ENCODE data around the gene ATP11B. TPM values are rescaled to one million over a fixed set of nuclear protein-coding genes. Genes with fewer than 3 reads are reported as not detected.

Gene ATP11B
- total RNA-seq, 1 donor from 2014 or later, result 73.9 TPM

DNA sequence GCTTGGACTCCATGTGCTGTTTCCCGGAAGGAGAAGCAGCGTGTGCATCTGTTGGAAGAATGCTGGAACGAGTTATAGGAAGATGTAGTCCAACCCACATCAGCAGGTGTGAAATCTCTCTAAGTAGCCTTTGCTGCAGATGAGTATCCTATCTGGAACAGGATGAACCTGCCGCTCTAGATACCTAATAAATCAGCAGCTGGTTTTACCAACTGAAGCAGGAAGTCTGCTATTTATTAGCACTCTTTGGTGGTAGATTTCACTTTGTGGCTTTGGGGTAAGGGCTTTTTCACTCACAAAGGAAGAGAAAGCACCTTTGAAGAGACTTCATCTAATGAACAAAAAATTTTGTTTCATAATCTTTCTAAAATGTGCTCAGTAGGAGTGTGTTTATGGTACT lies 120.6 kb downstream of the ATP11B start:
- TF ChIP-seq CTCF (IDR thresholded peaks at IDR 0.05; ENCODE audit: unreplicated experiment), result no peak
- no peaks in the 10 kb centered on the region for H3K9me3 Mint-ChIP-seq
- peaks cover 8% of the 10 kb centered on the region for H3K4me1 Mint-ChIP-seq
- no peak overlapping the region for H3K4me3 Mint-ChIP-seq
- no peak for DNase-seq (ENCODE audit: low spot score in 2 of 2, unreplicated experiment in 2 of 2)
- no peaks in the 10 kb centered on the region for H3K27me3 Mint-ChIP-seq (ENCODE audit: low read depth)
- H3K27ac Mint-ChIP-seq, result no peak overlapping the region
- peaks cover 3% of the 10 kb centered on the region for H3K36me3 Mint-ChIP-seq

GRCh38 chr3:182914341-182914740 lies 121.0 kb downstream of the ATP11B start:
- Mint-ChIP-seq H3K4me3 (no peak overlapping the region), H3K27me3 (ENCODE audit: low read depth) (no peaks in the 10 kb centered on the region), H3K27ac (no peak overlapping the region), H3K36me3 (peaks cover 3% of the 10 kb centered on the region), H3K4me1 (peaks cover 8% of the 10 kb centered on the region), H3K9me3 (no peaks in the 10 kb centered on the region)
- DNase-seq (ENCODE audit: low spot score in 2 of 2, unreplicated experiment in 2 of 2), result no peak
- no peak for TF ChIP-seq CTCF (IDR thresholded peaks at IDR 0.05; ENCODE audit: unreplicated experiment)

- Mint-ChIP-seq H3K9me3 (no peaks in the 10 kb centered on the region), H3K4me3 (no peak overlapping the region), H3K4me1 (peaks cover 16% of the 10 kb centered on the region), H3K27ac (no peak overlapping the region), H3K36me3 (peaks cover 3% of the 10 kb centered on the region), H3K27me3 (ENCODE audit: low read depth) (no peaks in the 10 kb centered on the region)
- no peak for DNase-seq (ENCODE audit: low spot score in 2 of 2, unreplicated experiment in 2 of 2)
- no peak for TF ChIP-seq CTCF (IDR thresholded peaks at IDR 0.05; ENCODE audit: unreplicated experiment)
These were observed 123.8 kb downstream of the ATP11B start for GRCh38 chr3:182917134-182917533.

- Mint-ChIP-seq H3K4me3 (no peak overlapping the region), H3K9me3 (peaks cover 3% of the 10 kb centered on the region), H3K27ac (no peak overlapping the region), H3K4me1 (peaks cover 9% of the 10 kb centered on the region), H3K27me3 (ENCODE audit: low read depth) (no peaks in the 10 kb centered on the region), H3K36me3 (peaks cover 9% of the 10 kb centered on the region)
- DNase-seq (ENCODE audit: low spot score in 2 of 2, unreplicated experiment in 2 of 2), result no peak
- TF ChIP-seq CTCF (IDR thresholded peaks at IDR 0.05; ENCODE audit: unreplicated experiment), result no peak
These were observed 126.6 kb downstream of the ATP11B start for GRCh38 chr3:182919866-182920357.

GRCh38 chr3:182920515-182921084 lies 127.3 kb downstream of the ATP11B start:
- no peak for TF ChIP-seq CTCF (IDR thresholded peaks at IDR 0.05; ENCODE audit: unreplicated experiment)
- peaks cover 7% of the 10 kb centered on the region for H3K9me3 Mint-ChIP-seq
- peaks cover 10% of the 10 kb centered on the region for H3K36me3 Mint-ChIP-seq
- H3K27ac Mint-ChIP-seq, result peak overlapping the region; percentile 41
- H3K4me3 Mint-ChIP-seq, result no peak overlapping the region
- H3K4me1 Mint-ChIP-seq, result peaks cover 9% of the 10 kb centered on the region
- no peaks in the 10 kb centered on the region for H3K27me3 Mint-ChIP-seq (ENCODE audit: low read depth)
- no peak for DNase-seq (ENCODE audit: low spot score in 2 of 2, unreplicated experiment in 2 of 2)
